Fibroblast of gingiva (primary cell): ENCODE results near the gene BCAN.

Experiments used
- DNase-seq: peaks from one replicate; pipeline ENCODE4 v3.0.0-alpha.2; 2011; ENCODE audit warnings: low read depth

The BCAN gene

GRCh38 chr1:156662005-156662799, 20.3 kb downstream of the BCAN start:
- DNase-seq, result no peak

GRCh38 chr1:156662800-156663055, 20.8 kb downstream of the BCAN start:
- no peak for DNase-seq

- DNase-seq, result no peak
Observed at GRCh38 chr1:156663178-156663577, 21.3 kb downstream of the BCAN start.

GRCh38 chr1:156664046-156664766, 22.3 kb downstream of the BCAN start:
- DNase-seq, result peak; percentile 23

GRCh38 chr1:156664767-156665411, 23.0 kb downstream of the BCAN start:
- no peak for DNase-seq

GRCh38 chr1:156665539-156665938, 23.6 kb downstream of the BCAN start:
- DNase-seq, result no peak

GRCh38 chr1:156666862-156667609, 25.1 kb downstream of the BCAN start:
- no peak for DNase-seq

GRCh38 chr1:156667610-156667967, 25.7 kb downstream of the BCAN start:
- DNase-seq, result peak; percentile 33

- no peak for DNase-seq
Observed at GRCh38 chr1:156667968-156668709, 26.2 kb downstream of the BCAN start.

- no peak for DNase-seq
Observed at GRCh38 chr1:156668801-156669637, 27.1 kb downstream of the BCAN start.

- no peak for DNase-seq
Observed at GRCh38 chr1:156669794-156670193, 27.9 kb downstream of the BCAN start.

- no peak for DNase-seq
Observed at GRCh38 chr1:156670359-156670758, 28.4 kb downstream of the BCAN start.

GRCh38 chr1:156670791-156671190, 28.9 kb downstream of the BCAN start:
- no peak for DNase-seq

GRCh38 chr1:156671804-156672203, 29.9 kb downstream of the BCAN start:
- DNase-seq, result no peak

- no peak for DNase-seq
Observed at GRCh38 chr1:156673387-156674121, 31.6 kb downstream of the BCAN start.

GRCh38 chr1:156675210-156676113, 33.5 kb downstream of the BCAN start:
- DNase-seq, result no peak

GRCh38 chr1:156676114-156676819, 34.4 kb downstream of the BCAN start:
- DNase-seq, result no peak

GRCh38 chr1:156676820-156677615, 35.1 kb downstream of the BCAN start, which contains the start of gene NES:
TSS of gene NES (minus strand) at chr1:156677407. CDS start at chr1:156677264, 143 bp downstream.
- peak; percentile 60 for DNase-seq
